OCI-LY7 (cell line): Measurements from ENCODE around the gene FNDC5. TPM values are rescaled to one million over a fixed set of nuclear protein-coding genes. Genes with fewer than 3 reads are reported as not detected.

Experiments used
- BruUV-seq: library from RNA; stranded (reverse); fragments of 400-500 nt; replicated peaks from 2 replicates; lab custom pipeline; 2021; lab: Mats Ljungman, UMichigan
- CTCF ChIA-PET: fragments of 300-600 bp; sonication (Branson Sonifier 250); formaldehyde crosslinking; loops from one replicate; lab custom pipeline; 2022; ENCODE audit warnings: antibody characterized with exemption; ENCODE audit not compliant: unreplicated experiment; lab: Charles Lee
- POLR2A ChIA-PET: fragments of 300-600 bp; sonication (Branson Sonifier 250); formaldehyde crosslinking; loops from one replicate; lab custom pipeline; 2022; ENCODE audit warnings: antibody characterized with exemption; lab: Charles Lee
- DNase-seq: peaks from one replicate; pipeline ENCODE4 v3.0.0-alpha.2; 2015; ENCODE audit warnings: low spot score
- H2AFZ ChIP-seq: fragments of 200-600 bp; sonication (generic), shearing (Covaris generic); 2 replicates; pipeline ENCODE4 v1.6.1; 2014; ENCODE audit warnings: mild to moderate bottlenecking, antibody characterized with exemption, low read length, moderate library complexity
- H3K27ac ChIP-seq: fragments of 200-600 bp; sonication (generic); 2 replicates; pipeline ENCODE4 v1.5.1; 2014; ENCODE audit warnings: mixed run types, low read depth, mild to moderate bottlenecking, moderate library complexity, low read length, inconsistent platforms; ENCODE audit not compliant: poor library complexity, severe bottlenecking
- H3K36me3 ChIP-seq: fragments of 200-600 bp; sonication (generic); 2 replicates; pipeline ENCODE4 v1.6.1; 2014; ENCODE audit warnings: mild to moderate bottlenecking, antibody characterized with exemption, low read length, moderate library complexity, mixed read lengths; ENCODE audit not compliant: insufficient read depth
- H3K4me1 ChIP-seq: fragments of 200-600 bp; sonication (generic); 2 replicates; pipeline ENCODE4 v1.5.1; 2014; ENCODE audit warnings: mild to moderate bottlenecking, low read length; ENCODE audit not compliant: insufficient read depth, poor library complexity, severe bottlenecking
- H3K4me2 ChIP-seq: fragments of 200-600 bp; sonication (generic); 2 replicates; pipeline ENCODE4 v1.6.1; 2014; ENCODE audit warnings: mild to moderate bottlenecking, low read length
- H3K4me3 ChIP-seq: fragments of 200-600 bp; sonication (generic); 2 replicates; pipeline ENCODE4 v1.5.1; 2014; ENCODE audit warnings: mild to moderate bottlenecking, low read depth, low read length; ENCODE audit not compliant: poor library complexity, severe bottlenecking
- H3K79me2 ChIP-seq: fragments of 200-600 bp; sonication (generic); 2 replicates; pipeline ENCODE4 v1.6.1; 2016; ENCODE audit warnings: low read depth, mild to moderate bottlenecking, low read length, moderate library complexity, mixed read lengths; ENCODE audit not compliant: insufficient read depth
- H3K9me2 ChIP-seq: fragments of 200-600 bp; sonication (generic); 2 replicates; pipeline ENCODE4 v1.6.1; 2016; ENCODE audit warnings: mild to moderate bottlenecking, low read length, mixed read lengths; ENCODE audit not compliant: insufficient read depth
- H3K9me3 ChIP-seq: fragments of 200-600 bp; sonication (generic); 2 replicates; pipeline ENCODE4 v1.6.1; 2014; ENCODE audit warnings: mild to moderate bottlenecking, mixed run types, low read length, mixed read lengths
- H4K20me1 ChIP-seq: fragments of 200-600 bp; sonication (generic); 2 replicates; pipeline ENCODE4 v1.6.1; 2014; ENCODE audit warnings: mild to moderate bottlenecking, antibody characterized with exemption, low read length, moderate library complexity, mixed read lengths; ENCODE audit not compliant: insufficient read depth
- EZH2phosphoT487 ChIP-seq: fragments of 200-600 bp; sonication (generic); IDR thresholded peaks from 2 replicates; pipeline ENCODE4 v1.6.1; 2018; ENCODE audit warnings: low read depth, borderline replicate concordance, mild to moderate bottlenecking, mixed run types, antibody characterized with exemption, low read length, moderate library complexity, mixed read lengths
- intact Hi-C: fragments of 100-400 bp; cut with micrococcal nuclease; formaldehyde crosslinking; loops from one replicate; pipeline ENCODE4 v1.10.0; 2022; ENCODE audit not compliant: unreplicated experiment
- total RNA-seq, 2 experiments: library from RNA; depleted of rRNA in 1 of 2; stranded (reverse); fragments of >200 nt in 1 of 2; shearing (Covaris generic) in 1 of 2; gene quantifications; 2 replicates each; pipeline ENCODE4 v1.2.3, GENCODE V29; 2014 to 2022
- TF ChIP-seq, protein P1 (sequence below): fragments of 200-600 bp; sonication (generic); conservative IDR thresholded peaks from 2 replicates; pipeline ENCODE4 v1.5.1; 2014; ENCODE audit warnings: mild to moderate bottlenecking, antibody characterized with exemption, low read length, moderate library complexity, mixed read lengths

FNDC5 gene
- total RNA-seq, 2 experiments from 2014 or later: not detected

DNA sequence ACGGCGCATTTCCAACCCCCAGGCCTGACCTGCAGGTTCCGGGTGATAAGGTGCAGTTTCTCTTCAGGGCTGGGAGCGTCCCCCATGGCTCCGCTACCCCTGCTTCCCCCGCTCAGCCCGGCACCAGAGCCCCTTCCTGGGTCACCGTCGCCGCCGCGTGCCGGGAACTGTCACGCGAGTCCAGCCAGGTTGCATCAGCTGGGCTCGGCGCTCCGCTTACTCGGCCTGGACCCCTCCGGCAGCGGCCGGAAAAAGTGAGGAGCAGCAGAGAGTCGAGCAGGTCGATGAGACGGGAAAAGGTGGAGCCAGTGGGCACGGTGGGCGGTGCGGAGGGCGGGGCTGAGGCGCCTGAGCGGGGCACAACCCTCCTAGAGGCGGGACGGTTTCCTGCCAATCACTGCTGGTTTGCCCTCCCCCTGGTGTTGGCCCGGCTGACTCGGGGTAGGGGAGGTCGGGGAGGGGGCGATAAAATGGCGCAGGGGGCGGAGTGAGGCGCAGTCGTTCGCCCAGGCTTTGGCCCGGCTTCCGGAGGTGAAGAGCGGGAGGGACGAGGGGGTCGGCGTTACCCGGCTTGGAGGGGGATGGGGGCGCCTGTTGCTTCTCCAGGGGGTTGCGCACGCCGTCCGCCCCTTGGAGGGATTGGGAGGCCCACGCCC lies 53.4 kb downstream of the FNDC5 start, which contains the start of the genes S100PBP and YARS1:
TSS of gene S100PBP (plus strand) at position 495 of the 656 bp plus-strand sequence. CDS start 8,447 bp downstream, outside the sequence.
TSS of gene YARS1 (minus strand) at position 200 of the 656 bp plus-strand sequence. CDS start at position 86, 114 bp downstream.
- H3K9me2 ChIP-seq: no peaks in the 10 kb centered on the region
- no peaks in the 10 kb centered on the region; the same call in 1 of the 2 replicates for H3K9me3 ChIP-seq
- H3K36me3 ChIP-seq: peaks cover 64% of the 10 kb centered on the region
- H3K79me2 ChIP-seq: peaks cover 94% of the 10 kb centered on the region
- peaks cover 62% of the 10 kb centered on the region for H3K4me1 ChIP-seq
- peak within 1 kb of the TSS; percentile 100 for H3K4me3 ChIP-seq
- H4K20me1 ChIP-seq: peaks cover 12% of the 10 kb centered on the region
- peak within 1 kb of the TSS; percentile 99 for H3K27ac ChIP-seq
- H3K4me2 ChIP-seq: peak within 1 kb of the TSS; percentile 98
- no TSS peak for BruUV-seq
- CTCF ChIA-PET: no interaction called here
- no peak for TF ChIP-seq EZH2phosphoT487
- TF ChIP-seq, protein P1, sequence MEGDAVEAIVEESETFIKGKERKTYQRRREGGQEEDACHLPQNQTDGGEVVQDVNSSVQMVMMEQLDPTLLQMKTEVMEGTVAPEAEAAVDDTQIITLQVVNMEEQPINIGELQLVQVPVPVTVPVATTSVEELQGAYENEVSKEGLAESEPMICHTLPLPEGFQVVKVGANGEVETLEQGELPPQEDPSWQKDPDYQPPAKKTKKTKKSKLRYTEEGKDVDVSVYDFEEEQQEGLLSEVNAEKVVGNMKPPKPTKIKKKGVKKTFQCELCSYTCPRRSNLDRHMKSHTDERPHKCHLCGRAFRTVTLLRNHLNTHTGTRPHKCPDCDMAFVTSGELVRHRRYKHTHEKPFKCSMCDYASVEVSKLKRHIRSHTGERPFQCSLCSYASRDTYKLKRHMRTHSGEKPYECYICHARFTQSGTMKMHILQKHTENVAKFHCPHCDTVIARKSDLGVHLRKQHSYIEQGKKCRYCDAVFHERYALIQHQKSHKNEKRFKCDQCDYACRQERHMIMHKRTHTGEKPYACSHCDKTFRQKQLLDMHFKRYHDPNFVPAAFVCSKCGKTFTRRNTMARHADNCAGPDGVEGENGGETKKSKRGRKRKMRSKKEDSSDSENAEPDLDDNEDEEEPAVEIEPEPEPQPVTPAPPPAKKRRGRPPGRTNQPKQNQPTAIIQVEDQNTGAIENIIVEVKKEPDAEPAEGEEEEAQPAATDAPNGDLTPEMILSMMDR: no peak
- POLR2A ChIA-PET: no interaction called here
- peak within 1 kb of the TSS; percentile 64; the same call in 1 of the 2 replicates for H2AFZ ChIP-seq
- intact Hi-C loops: loop anchor here (1.0 to 5.0 kb wide), 3 partner anchors 145 to 745 kb away; partner anchors contain the start of genes MARCKSL1, RNF19B and TMEM39B
- peak; percentile 99 for DNase-seq

DNA sequence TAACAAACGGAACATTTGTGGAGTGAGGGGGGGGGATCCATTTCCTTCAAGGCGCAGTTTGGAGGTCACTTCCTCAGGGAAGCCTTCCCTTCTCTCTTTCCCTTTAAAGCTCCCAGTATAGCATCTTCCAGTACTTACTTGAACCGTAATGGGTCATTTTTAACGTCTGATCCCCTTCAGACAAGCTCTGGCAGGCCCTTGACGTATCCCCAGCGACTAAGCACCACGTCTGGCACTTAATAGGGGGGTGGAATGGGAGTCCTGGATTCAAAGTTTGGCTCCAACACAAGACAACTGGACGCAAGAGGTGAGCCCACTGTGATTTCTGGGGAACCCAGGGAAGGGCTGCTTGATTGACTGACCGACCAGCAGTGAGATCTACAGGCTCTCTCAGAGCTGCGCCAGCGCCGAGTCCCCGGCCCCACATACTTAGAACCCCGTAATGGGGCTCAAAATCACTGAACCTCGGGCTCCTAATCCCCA lies 54.0 kb downstream of the FNDC5 start:
- ChIA-PET CTCF (interaction anchor here (0.7 kb wide), 1 partner anchor 55 kb away, joined by 3 read pairs; no protein-coding TSS in a partner anchor), POLR2A (interaction anchor here (0.8 kb wide), 1 partner anchor 18 kb away, joined by 3 read pairs; no protein-coding TSS in a partner anchor)
- no peaks in the 10 kb centered on the region for H3K9me3 ChIP-seq
- TSS peak; percentile 84 for BruUV-seq
- peak overlapping the region; percentile 64; the same call in 1 of the 2 replicates for H2AFZ ChIP-seq
- H3K79me2 ChIP-seq: peaks cover 94% of the 10 kb centered on the region
- peaks cover 56% of the 10 kb centered on the region for H3K4me1 ChIP-seq
- peak overlapping the region; percentile 86 for H3K27ac ChIP-seq
- peaks cover 66% of the 10 kb centered on the region for H3K36me3 ChIP-seq
- H3K4me3 ChIP-seq: peak overlapping the region; percentile 100
- intact Hi-C loops: loop anchor here (1.0 to 5.0 kb wide), 3 partner anchors 146 to 744 kb away; partner anchors contain the start of genes MARCKSL1, RNF19B and TMEM39B
- no peak for TF ChIP-seq EZH2phosphoT487
- TF ChIP-seq, protein P1: no peak
- H4K20me1 ChIP-seq: peaks cover 17% of the 10 kb centered on the region
- no peak for DNase-seq
- H3K4me2 ChIP-seq: peak overlapping the region; percentile 72
- H3K9me2 ChIP-seq: no peaks in the 10 kb centered on the region
